HL-60/S4 treated with phorbol 12-myristate 13-acetate at 8.2 ng/mL for 4 days and 3 days (cell line): ENCODE results near the gene CDC5L.

Experiments
- in situ Hi-C: fragments of 300-500 bp; cut with MboI; formaldehyde crosslinking; loops from 2 replicates; pipeline ENCODE4 v1.15.0; 2022; ENCODE audit warnings: low sequenced_read_pairs

The CDC5L gene

GRCh38 chr6:44410363-44410762 is 22.9 kb downstream of the CDC5L start:
- in situ Hi-C loops = no loop called here

- in situ Hi-C loops = no loop called here
These were observed 23.6 kb downstream of the CDC5L start for GRCh38 chr6:44411141-44411540.

DNA sequence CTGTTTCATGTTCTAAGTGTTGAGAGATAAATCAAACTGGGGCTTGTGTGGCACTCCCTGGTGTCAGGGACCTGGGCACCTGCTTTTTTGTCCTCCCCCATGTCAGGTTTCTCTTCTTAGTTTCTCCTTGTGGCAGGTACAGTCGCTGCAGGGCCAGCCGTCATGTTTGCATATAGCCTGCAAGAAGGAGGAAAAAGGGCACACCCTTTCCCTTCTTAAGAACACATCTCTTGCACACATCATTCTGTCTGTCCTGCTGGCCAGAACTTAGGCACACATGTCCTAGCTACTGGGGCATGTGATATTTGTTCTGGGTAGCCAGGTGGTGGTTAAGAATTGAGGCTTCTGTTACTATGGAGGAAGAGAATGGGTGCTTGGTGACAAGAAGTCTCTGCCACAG is 27.9 kb downstream of the CDC5L start:
- in situ Hi-C loops = no loop called here

- in situ Hi-C loops = no loop called here
These were observed 28.5 kb downstream of the CDC5L start for GRCh38 chr6:44415873-44416502.

- in situ Hi-C loops = no loop called here
These were observed 35.0 kb downstream of the CDC5L start for GRCh38 chr6:44422531-44422930.

GRCh38 chr6:44423306-44423705 is 35.8 kb downstream of the CDC5L start:
- in situ Hi-C loops = no loop called here

GRCh38 chr6:44425951-44426350 is 38.4 kb downstream of the CDC5L start:
- in situ Hi-C loops = no loop called here

- in situ Hi-C loops = no loop called here
These were observed 41.2 kb downstream of the CDC5L start for GRCh38 chr6:44428682-44429081.

- in situ Hi-C loops = no loop called here
These were observed 42.8 kb downstream of the CDC5L start for GRCh38 chr6:44430326-44430725.

GRCh38 chr6:44431118-44431725 is 43.7 kb downstream of the CDC5L start:
- in situ Hi-C loops = no loop called here

- in situ Hi-C loops = no loop called here
These were observed 44.7 kb downstream of the CDC5L start for GRCh38 chr6:44432227-44432626.

- in situ Hi-C loops = no loop called here
These were observed 45.2 kb downstream of the CDC5L start for GRCh38 chr6:44432726-44433125.

DNA sequence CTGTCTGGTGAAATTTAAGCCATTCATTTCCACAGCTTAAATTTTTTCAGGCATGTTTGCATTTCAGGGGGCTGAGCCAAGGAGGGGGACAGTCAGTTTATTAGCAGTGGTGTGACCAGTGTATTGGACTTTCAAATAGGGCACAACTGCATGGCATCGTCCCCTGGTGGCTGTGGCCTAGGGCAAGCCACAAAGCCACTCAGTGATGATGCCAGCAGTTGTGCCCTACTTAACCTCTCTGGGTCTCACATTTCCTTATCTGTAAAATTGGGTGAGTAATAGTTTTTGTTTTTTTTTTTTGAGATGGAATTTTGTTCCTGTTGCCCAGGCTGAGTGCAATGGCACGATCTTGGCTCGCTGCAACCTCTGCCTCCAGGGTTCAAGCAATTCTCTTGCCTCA is 48.0 kb downstream of the CDC5L start:
- in situ Hi-C loops = no loop called here

GRCh38 chr6:44438827-44439226 is 51.3 kb downstream of the CDC5L start:
- in situ Hi-C loops = no loop called here

GRCh38 chr6:44439270-44440045 is 52.0 kb downstream of the CDC5L start:
- in situ Hi-C loops = no loop called here

- in situ Hi-C loops = no loop called here
These were observed 53.8 kb downstream of the CDC5L start for GRCh38 chr6:44441091-44441855.

DNA sequence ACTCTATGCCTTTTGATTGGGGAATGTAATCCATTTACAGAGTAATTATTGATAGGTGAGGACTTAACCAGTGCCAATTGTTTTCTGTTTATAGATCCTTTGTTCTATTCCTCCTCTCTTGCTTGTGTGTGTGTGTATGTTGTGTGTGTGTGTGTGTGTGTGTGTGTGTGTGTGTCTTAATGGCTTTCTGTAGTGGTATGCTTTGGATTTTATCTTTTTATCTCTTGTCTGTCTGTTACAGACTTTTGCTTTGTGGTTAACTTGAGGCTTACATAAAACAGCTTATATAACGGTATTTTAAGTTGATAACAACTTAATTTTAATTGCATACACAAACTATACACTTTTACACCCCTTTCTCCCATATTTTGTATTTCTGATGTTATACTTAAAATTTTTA is 54.7 kb downstream of the CDC5L start:
- in situ Hi-C loops = no loop called here

DNA sequence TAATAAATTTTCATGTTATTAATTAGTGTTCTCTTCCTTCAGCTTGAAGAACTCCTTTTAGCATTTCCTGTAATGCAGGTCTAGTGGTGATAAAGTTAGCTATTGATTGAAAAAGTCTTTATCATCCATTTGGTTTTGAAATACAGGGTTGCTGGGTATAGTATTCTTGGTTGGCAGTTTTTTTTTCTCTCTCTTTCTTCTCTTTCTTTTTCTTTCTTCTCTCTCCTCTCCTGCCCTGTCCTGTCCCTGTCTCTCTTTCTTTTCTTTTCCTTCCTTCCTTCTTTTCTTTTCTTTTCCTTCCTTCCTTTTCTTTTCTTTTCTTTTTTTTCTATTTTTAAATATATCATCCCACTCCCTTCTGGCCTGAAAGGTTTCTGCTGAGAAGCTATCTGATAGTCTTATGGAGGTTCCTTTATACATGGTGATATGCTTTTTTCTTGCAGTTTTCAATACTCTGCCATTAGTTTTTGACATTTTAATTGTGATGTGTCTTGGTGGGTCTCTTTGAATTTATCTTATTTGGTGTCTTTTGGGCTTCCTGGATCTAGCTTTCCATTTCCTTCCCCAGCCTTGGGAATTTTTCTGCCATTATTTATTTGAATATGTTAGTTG is 55.4 kb downstream of the CDC5L start:
- in situ Hi-C loops = no loop called here

DNA sequence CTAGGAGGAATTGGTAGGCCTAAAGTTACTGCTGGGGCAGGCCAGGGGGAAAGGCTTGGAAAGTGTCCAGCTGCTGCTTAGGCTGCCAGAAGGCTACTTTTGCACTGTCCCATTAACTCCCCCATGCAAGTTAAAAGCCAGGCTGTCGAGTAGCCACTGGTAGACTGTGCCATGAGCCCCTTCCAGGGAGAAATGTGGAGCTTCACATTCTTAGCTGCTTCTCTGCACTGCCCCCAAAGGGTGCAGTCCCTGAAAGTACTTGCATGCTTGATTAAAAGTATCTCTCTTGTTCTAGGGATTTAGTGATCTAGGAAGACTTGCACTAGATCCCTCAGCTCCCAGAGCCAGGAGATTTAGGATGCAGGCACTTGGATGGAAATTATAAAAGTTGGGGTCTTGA is 57.3 kb downstream of the CDC5L start:
- in situ Hi-C loops = no loop called here

DNA sequence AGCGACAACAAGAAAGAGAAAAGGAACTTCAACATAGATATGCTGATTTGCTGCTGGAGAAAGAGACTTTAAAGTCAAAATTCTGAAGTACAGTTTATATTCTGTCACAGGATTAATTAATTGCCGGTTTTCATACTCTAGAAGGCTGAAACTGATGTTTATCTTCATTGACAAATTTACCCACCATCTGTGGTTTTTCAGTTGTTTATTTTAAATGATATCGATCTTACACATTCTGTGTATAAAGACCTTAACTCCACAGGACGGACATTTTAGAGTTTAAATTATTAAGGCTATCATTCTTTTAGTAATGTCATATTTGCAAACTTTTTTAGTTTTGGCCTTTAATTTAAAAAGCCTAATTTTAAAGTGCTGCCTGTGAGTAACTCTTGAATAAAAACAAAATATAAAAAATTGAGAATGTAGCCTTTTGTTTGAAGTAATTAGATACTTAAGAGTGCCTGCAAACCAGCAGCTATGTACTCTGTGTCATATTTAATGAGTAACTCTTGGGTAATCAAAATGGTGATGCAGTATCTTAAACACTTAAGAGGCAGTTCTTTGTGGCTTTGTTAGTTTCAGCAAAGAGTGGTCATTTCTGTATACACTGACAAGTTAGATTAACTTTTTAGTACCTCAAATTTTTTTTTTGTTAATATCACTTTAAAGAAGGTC is 59.3 kb downstream of the CDC5L start:
- in situ Hi-C loops = no loop called here
